Pons (tissue), 1 donor: ENCODE measurements around the gene SV2C.
"Not testable (repeated sequence)": the region's sequence is repeated elsewhere in the genome, so short reads cannot be mapped to it uniquely, and the experiment has no call there.

Source experiments
- DNase-seq: peaks from one replicate; pipeline ENCODE4 v3.0.0-alpha.2; 2016; ENCODE audit warnings: low spot score

Gene SV2C

GRCh38 chr5:76204191-76204590 lies 121.0 kb downstream of the SV2C start:
- no peak for DNase-seq

- no peak for DNase-seq
Observed at GRCh38 chr5:76204713-76205112, 121.5 kb downstream of the SV2C start.

GRCh38 chr5:76207120-76207519 lies 123.9 kb downstream of the SV2C start:
- no peak for DNase-seq

- DNase-seq = no peak
Observed at GRCh38 chr5:76209297-76209696, 126.1 kb downstream of the SV2C start.

GRCh38 chr5:76210946-76211345 lies 127.8 kb downstream of the SV2C start:
- DNase-seq = no peak

GRCh38 chr5:76213858-76214257 lies 130.7 kb downstream of the SV2C start:
- no peak for DNase-seq

GRCh38 chr5:76216748-76217147 lies 133.6 kb downstream of the SV2C start:
- DNase-seq = no peak

GRCh38 chr5:76219636-76220035 lies 136.5 kb downstream of the SV2C start:
- no peak for DNase-seq

- no peak for DNase-seq
Observed at GRCh38 chr5:76221311-76221710, 138.1 kb downstream of the SV2C start.

GRCh38 chr5:76222318-76222717 lies 139.1 kb downstream of the SV2C start:
- DNase-seq = no peak

GRCh38 chr5:76223696-76224095 lies 140.5 kb downstream of the SV2C start:
- DNase-seq = no peak

- DNase-seq = no peak
Observed at GRCh38 chr5:76224898-76225297, 141.7 kb downstream of the SV2C start.

GRCh38 chr5:76225336-76225735 lies 142.2 kb downstream of the SV2C start:
- no peak for DNase-seq

GRCh38 chr5:76229900-76230299 lies 146.7 kb downstream of the SV2C start:
- no peak for DNase-seq

- DNase-seq = no peak
Observed at GRCh38 chr5:76230711-76231285, 147.6 kb downstream of the SV2C start.

- no peak for DNase-seq
Observed at GRCh38 chr5:76234665-76235064, 151.5 kb downstream of the SV2C start.

- DNase-seq = no peak
Observed at GRCh38 chr5:76236684-76237083, 153.5 kb downstream of the SV2C start.

- no peak for DNase-seq
Observed at GRCh38 chr5:76240336-76240735, 157.2 kb downstream of the SV2C start.

GRCh38 chr5:76242155-76242554 lies 159.0 kb downstream of the SV2C start:
- not testable (repeated sequence) for DNase-seq

- no peak for DNase-seq
Observed at GRCh38 chr5:76245590-76245989, 162.4 kb downstream of the SV2C start.

GRCh38 chr5:76249621-76250020 lies 166.4 kb downstream of the SV2C start:
- DNase-seq = no peak

GRCh38 chr5:76250463-76250862 lies 167.3 kb downstream of the SV2C start:
- DNase-seq = no peak

GRCh38 chr5:76251656-76252055 lies 168.5 kb downstream of the SV2C start:
- no peak for DNase-seq

- DNase-seq = no peak
Observed at GRCh38 chr5:76252437-76252836, 169.3 kb downstream of the SV2C start.
